GM12878 (cell line): ENCODE data around the gene RBPJL. TPM values are rescaled to one million over a fixed set of nuclear protein-coding genes. Genes with fewer than 3 reads are reported as not detected.

Experiments
- ATAC-seq: fragments of 200-7000 bp; cut with Tn5 transposase; 3 replicates; pipeline ENCODE4 v1.9.1; 2020; ENCODE audit warnings: mild to moderate bottlenecking, moderate library complexity
- BruUV-seq: library from RNA; stranded (reverse); fragments of 400-500 nt; replicated peaks from 2 replicates; lab custom pipeline; 2021; lab: Mats Ljungman, UMichigan
- CTCF ChIA-PET: fragments of 300-600 bp; sonication (Branson Sonifier 250); formaldehyde crosslinking; extraction: SDS; loops from one replicate; lab custom pipeline; 2021; ENCODE audit warnings: inconsistent platforms; lab: Yijun Ruan, JAX
- POLR2A ChIA-PET: fragments of 350-600 bp; formaldehyde crosslinking; extraction: SDS; loops from one replicate; lab custom pipeline; 2021; ENCODE audit warnings: inconsistent platforms; lab: Charles Lee
- RAD21 ChIA-PET: fragments of 300-600 bp; sonication (Branson Sonifier 250); formaldehyde crosslinking; loops from one replicate; lab custom pipeline; 2023; ENCODE audit warnings: antibody characterized with exemption; ENCODE audit not compliant: unreplicated experiment; lab: Charles Lee
- SMC1A ChIA-PET: fragments of 300-600 bp; sonication (Branson Sonifier 250); formaldehyde crosslinking; loops from one replicate; lab custom pipeline; 2023; ENCODE audit not compliant: unreplicated experiment, uncharacterized antibody; lab: Charles Lee
- DNase-seq: peaks from one replicate; pipeline ENCODE4 v3.0.0-alpha.2; 2011; ENCODE audit warnings: low read depth, low spot score
- FAIRE-seq: peaks from 3 replicates; lab custom pipeline; 2011; peaks lifted over from hg19 to GRCh38; lab: Jason Lieb, UNC
- H2AFZ ChIP-seq: 2 replicates; pipeline ENCODE4 v1.6.0; 2011; ENCODE audit warnings: low read depth, low read length, control low read depth; ENCODE audit not compliant: control insufficient read depth
- H3K27ac ChIP-seq: 2 replicates; pipeline ENCODE4 v1.5.1; 2011; ENCODE audit warnings: control low read depth; ENCODE audit not compliant: control insufficient read depth, insufficient read depth
- H3K27me3 ChIP-seq, 2 experiments: replicated peaks in 1 of 2; 2 replicates each; pipeline versions ENCODE4 v1.6.0 to v1.6.1; 2011; ENCODE audit warnings: low read length in 1 of 2; ENCODE audit not compliant: control insufficient read depth in 2 of 2, insufficient read depth in 2 of 2
- H3K36me3 ChIP-seq, 2 experiments: 2 replicates each; pipeline ENCODE4 v1.5.1; 2011; ENCODE audit warnings: low read length in 1 of 2; ENCODE audit not compliant: control insufficient read depth in 2 of 2, insufficient read depth in 2 of 2
- H3K4me1 ChIP-seq: 2 replicates; pipeline ENCODE4 v1.6.1; 2011; ENCODE audit warnings: mild to moderate bottlenecking, low read length, moderate library complexity, mixed read lengths; ENCODE audit not compliant: control insufficient read depth, insufficient read depth
- H3K4me2 ChIP-seq: 2 replicates; pipeline ENCODE4 v1.6.0; 2011; ENCODE audit warnings: control low read depth; ENCODE audit not compliant: control insufficient read depth, insufficient read depth
- H3K4me3 ChIP-seq: fragments of 200-600 bp; sonication (generic); 2 replicates; pipeline ENCODE4 v1.5.1; 2016
- H3K79me2 ChIP-seq: 2 replicates; pipeline ENCODE4 v1.6.0; 2011; ENCODE audit warnings: low read length; ENCODE audit not compliant: control insufficient read depth, insufficient read depth
- H3K9ac ChIP-seq: 2 replicates; pipeline ENCODE4 v1.8.0; 2011; ENCODE audit warnings: low read length, control low read depth, mixed read lengths; ENCODE audit not compliant: control insufficient read depth, insufficient read depth
- H3K9me3 ChIP-seq: replicated peaks from 3 replicates; pipeline ENCODE4 v1.5.1; 2011; ENCODE audit warnings: mild to moderate bottlenecking, low read length; ENCODE audit not compliant: control insufficient read depth, insufficient read depth
- H4K20me1 ChIP-seq: 2 replicates; pipeline ENCODE4 v1.6.0; 2011; ENCODE audit not compliant: control insufficient read depth, insufficient read depth
- BHLHE40 ChIP-seq, 2 experiments: fragments of 450-650 bp in 1 of 2; IDR thresholded peaks; 2 replicates each; pipeline ENCODE4 v1.6.1; 2011 to 2017; ENCODE audit warnings: low read depth in 2 of 2, borderline replicate concordance in 1 of 2, improper control_type of control experiment in 1 of 2, low read length in 1 of 2, mild to moderate bottlenecking in 1 of 2
- ESRRA ChIP-seq: IDR thresholded peaks from 2 replicates; pipeline ENCODE4 v1.6.1; 2012; ENCODE audit warnings: mild to moderate bottlenecking, low read length, improper control_type of control experiment
- RUNX3 ChIP-seq: IDR thresholded peaks from 2 replicates; pipeline ENCODE4 v1.6.1; 2012; ENCODE audit warnings: low read length, inconsistent platforms
- SREBF1 ChIP-seq: IDR thresholded peaks from 2 replicates; pipeline ENCODE4 v1.6.1; 2012; ENCODE audit warnings: mild to moderate bottlenecking, low read length
- SRF ChIP-seq, 2 experiments: IDR thresholded peaks; 2 replicates each; pipeline ENCODE4 v1.6.1; 2011; ENCODE audit warnings: low read depth in 2 of 2, low read length in 2 of 2, mild to moderate bottlenecking in 1 of 2, moderate library complexity in 1 of 2
- TBL1XR1 ChIP-seq: IDR thresholded peaks from 2 replicates; pipeline ENCODE4 v1.6.1; 2012; ENCODE audit warnings: low read depth, low read length, improper control_type of control experiment
- WGBS: methylation state at CpG from one replicate; pipeline ENCODE4 v1.1.6; 2016; ENCODE audit warnings: low lambda C conversion rate; ENCODE audit not compliant: insufficient replicate concordance, insufficient coverage; ENCODE audit errors: missing lambda C conversion rate; 5-methylcytosine and 5-hydroxymethylcytosine counted together
- in situ Hi-C: fragments of 300-500 bp; cut with MboI; formaldehyde crosslinking; loops from 9 replicates; pipeline ENCODE4 v1.14.3; 2018; ENCODE audit warnings: mixed read lengths
- intact Hi-C: fragments of 100-400 bp; cut with micrococcal nuclease; formaldehyde crosslinking; loops from one replicate; pipeline ENCODE4 v1.14.2; 2022; ENCODE audit not compliant: unreplicated experiment
- polyA plus RNA-seq, 11 experiments: library from polyadenylated mRNA; depleted of rRNA in 4 of 11; unstranded in 6 of 11; stranded (reverse) in 5 of 11; fragments of >200 nt; fragmentation: Nextera tagmentation in 4 of 11; fragmentation: Illumina TruSeq in 1 of 11; extraction: Ambion mirVana in 4 of 11; extraction: Trizol in 1 of 11; gene quantifications; 1 replicate in 1 of 11; 2 replicates in 10 of 11; pipeline versions ENCODE4 v1.2.1 to v1.2.3, GENCODE V29; 2011 to 2016; ENCODE audit warnings: inconsistent platforms in 2 of 11, missing spikeins in 2 of 11, low read depth in 1 of 11
- total RNA-seq, 4 experiments: library from RNA; depleted of rRNA in 3 of 4; stranded (reverse); fragments of >200 nt in 3 of 4; fragmentation: Illumina TruSeq in 1 of 4; extraction: Trizol in 1 of 4; gene quantifications; 2 replicates each; pipeline versions ENCODE4 v1.2.1 to v1.2.3, GENCODE V29; 2013 to 2021
- TF ChIP-seq, protein P1 (sequence below): fragments of 450-650 bp; IDR thresholded peaks from 2 replicates; pipeline ENCODE4 v1.6.1; 2018; ENCODE audit warnings: borderline replicate concordance, mild to moderate bottlenecking; ENCODE audit not compliant: partially characterized antibody
- TF ChIP-seq, protein P2 (sequence below): IDR thresholded peaks from 2 replicates; pipeline ENCODE4 v1.6.1; 2011; ENCODE audit warnings: low read depth, mild to moderate bottlenecking, low read length, moderate library complexity, borderline replicate concordance; ENCODE audit errors: extremely low read depth

Gene RBPJL
- total and polyA plus RNA-seq, 10 of the 15 experiments (the other 5 are each of a cell fraction or from before 2014, with no cell fraction given) = 0.18 TPM; not detected in 9

DNA sequence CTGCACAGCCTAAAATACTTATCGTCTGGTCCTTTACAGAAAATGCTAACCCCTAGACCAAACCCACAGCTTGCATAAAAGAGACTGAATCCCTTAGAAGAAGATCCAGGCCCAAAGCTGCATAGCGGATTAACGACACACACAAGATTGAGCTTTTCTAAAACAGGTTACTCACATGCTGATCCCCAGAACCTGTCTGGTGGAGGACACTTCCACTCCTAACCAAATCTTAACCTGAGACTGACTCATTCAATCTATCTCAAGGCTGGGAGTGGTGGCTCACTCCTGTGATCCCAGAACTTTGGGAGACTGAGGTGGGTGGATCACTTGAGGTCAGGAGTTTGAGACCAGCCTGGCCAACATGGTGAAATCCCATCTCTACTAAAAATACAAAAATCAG lies 49.5 kb upstream of the RBPJL start:
- intact Hi-C loops = no loop called here
- WGBS = 72% methylated on average over 3 of the region's 3 CpGs
- FAIRE-seq (no peak), ATAC-seq (no peak), DNase-seq (no peak)
- ChIA-PET POLR2A (no interaction called here), CTCF (interaction anchor here (1.4 kb wide), 1 partner anchor 37 kb away, joined by 4 read pairs; no protein-coding TSS in a partner anchor), SMC1A (no interaction called here), RAD21 (no interaction called here)
- peaks cover 4% of the 10 kb centered on the region for H3K4me1 ChIP-seq
- no peak overlapping the region for H3K9ac ChIP-seq
- H3K9me3 ChIP-seq = no peaks in the 10 kb centered on the region
- no peaks in the 10 kb centered on the region for H3K79me2 ChIP-seq
- no peak overlapping the region for H3K4me2 ChIP-seq
- in situ Hi-C loops = no loop called here
- no peaks in the 10 kb centered on the region for H3K36me3 ChIP-seq
- no TSS peak for BruUV-seq
- H4K20me1 ChIP-seq = no peaks in the 10 kb centered on the region
- H3K27me3 ChIP-seq = peaks cover under 1 to 7% of the 10 kb centered on the region in 2 experiments
- H2AFZ ChIP-seq = no peak overlapping the region
- TF ChIP-seq RUNX3 (no peak), ESRRA (no peak), TBL1XR1 (no peak), SRF (IDR thresholded peaks at IDR 0.05; ENCODE audit: low read depth in 2 of 2, low read length in 2 of 2) (no peak), SREBF1 (no peak), BHLHE40 (IDR thresholded peaks at IDR 0.05; ENCODE audit: borderline replicate concordance in 1 of 2, low read depth in 2 of 2, low read length in 1 of 2) (no peak)
- TF ChIP-seq, protein P1, sequence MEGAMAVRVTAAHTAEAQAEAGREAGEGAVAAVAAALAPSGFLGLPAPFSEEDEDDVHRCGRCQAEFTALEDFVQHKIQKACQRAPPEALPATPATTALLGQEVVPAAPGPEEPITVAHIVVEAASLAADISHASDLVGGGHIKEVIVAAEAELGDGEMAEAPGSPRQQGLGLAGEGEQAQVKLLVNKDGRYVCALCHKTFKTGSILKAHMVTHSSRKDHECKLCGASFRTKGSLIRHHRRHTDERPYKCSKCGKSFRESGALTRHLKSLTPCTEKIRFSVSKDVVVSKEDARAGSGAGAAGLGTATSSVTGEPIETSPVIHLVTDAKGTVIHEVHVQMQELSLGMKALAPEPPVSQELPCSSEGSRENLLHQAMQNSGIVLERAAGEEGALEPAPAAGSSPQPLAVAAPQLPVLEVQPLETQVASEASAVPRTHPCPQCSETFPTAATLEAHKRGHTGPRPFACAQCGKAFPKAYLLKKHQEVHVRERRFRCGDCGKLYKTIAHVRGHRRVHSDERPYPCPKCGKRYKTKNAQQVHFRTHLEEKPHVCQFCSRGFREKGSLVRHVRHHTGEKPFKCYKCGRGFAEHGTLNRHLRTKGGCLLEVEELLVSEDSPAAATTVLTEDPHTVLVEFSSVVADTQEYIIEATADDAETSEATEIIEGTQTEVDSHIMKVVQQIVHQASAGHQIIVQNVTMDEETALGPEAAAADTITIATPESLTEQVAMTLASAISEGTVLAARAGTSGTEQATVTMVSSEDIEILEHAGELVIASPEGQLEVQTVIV = no peak
- TF ChIP-seq, protein P2, sequence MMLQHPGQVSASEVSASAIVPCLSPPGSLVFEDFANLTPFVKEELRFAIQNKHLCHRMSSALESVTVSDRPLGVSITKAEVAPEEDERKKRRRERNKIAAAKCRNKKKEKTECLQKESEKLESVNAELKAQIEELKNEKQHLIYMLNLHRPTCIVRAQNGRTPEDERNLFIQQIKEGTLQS = no peak
- H3K4me3 ChIP-seq = no peak overlapping the region
- H3K27ac ChIP-seq = no peak overlapping the region
